K562 (cell line): ENCODE measurements around the gene UBE2K. TPM values are rescaled to one million over a fixed set of nuclear protein-coding genes. Genes with fewer than 3 reads are reported as not detected.

Experiments used
- CBFA2T2 ChIP-seq: fragments of 450-650 bp; conservative IDR thresholded peaks from 2 replicates; pipeline ENCODE4 v1.6.1; 2017; ENCODE audit warnings: mild to moderate bottlenecking
- EHMT2 ChIP-seq: fragments of 450-650 bp; IDR thresholded peaks from 2 replicates; pipeline ENCODE4 v1.6.1; 2018; ENCODE audit warnings: antibody characterized with exemption
- FOSL1 ChIP-seq: fragments of 200-800 bp; sonication (Bioruptor generic); conservative IDR thresholded peaks from 2 replicates; pipeline ENCODE4 v1.6.1; 2016; ENCODE audit warnings: missing genetic modification characterization, missing compliant biosample characterization
- GATAD2B ChIP-seq: fragments of 450-650 bp; IDR thresholded peaks from 2 replicates; pipeline ENCODE4 v1.6.1; 2017; ENCODE audit warnings: mild to moderate bottlenecking, borderline replicate concordance
- HMGN3 ChIP-seq: IDR thresholded peaks from 2 replicates; pipeline ENCODE4 v1.6.1; 2011; ENCODE audit warnings: borderline replicate concordance, low read depth, mild to moderate bottlenecking, mixed read lengths, low read length; ENCODE audit not compliant: insufficient read length; ENCODE audit errors: extremely low read depth
- KAT2B ChIP-seq: IDR thresholded peaks from one replicate; pipeline ENCODE4 v1.6.1; 2012; ENCODE audit warnings: low read depth, mild to moderate bottlenecking, control low read depth, inconsistent platforms, low read length, moderate library complexity
- KLF16 ChIP-seq: IDR thresholded peaks from 2 replicates; pipeline ENCODE4 v1.6.1; 2016; ENCODE audit warnings: antibody characterized with exemption
- MAZ ChIP-seq, 2 experiments: fragments of 450-650 bp in 1 of 2; sonication (generic) in 1 of 2; formaldehyde crosslinking; IDR thresholded peaks in 1 of 2; conservative IDR thresholded peaks in 1 of 2; 2 replicates each; pipeline versions ENCODE4 v1.4.0 to v1.5.0; 2020; ENCODE audit warnings: mild to moderate bottlenecking in 1 of 2, missing genetic modification reagents in 1 of 2
- POLR3A ChIP-seq: IDR thresholded peaks from 2 replicates; pipeline ENCODE4 v1.6.1; 2011; ENCODE audit warnings: borderline replicate concordance, mild to moderate bottlenecking, moderate library complexity; ENCODE audit not compliant: insufficient read length, insufficient read depth; ENCODE audit errors: extremely low read depth
- RBM17 ChIP-seq: fragments of 200-400 bp; formaldehyde crosslinking; IDR thresholded peaks from 2 replicates; pipeline ENCODE4 v1.6.1; 2017; ENCODE audit warnings: low read depth, mild to moderate bottlenecking, low read length, borderline replicate concordance
- SETDB1 ChIP-seq: IDR thresholded peaks from one replicate; pipeline ENCODE4 v1.6.1; 2012; ENCODE audit warnings: low read length, control low read depth, inconsistent platforms
- SMARCA4 ChIP-seq: fragments of 450-650 bp; IDR thresholded peaks from 2 replicates; pipeline ENCODE4 v1.6.1; 2016
- SMC3 ChIP-seq: conservative IDR thresholded peaks from 2 replicates; pipeline ENCODE4 v1.6.1; 2011; ENCODE audit warnings: low read depth, low read length, improper control_type of control experiment; ENCODE audit not compliant: insufficient read depth
- SREBF1 ChIP-seq: fragments of 150-350 bp; IDR thresholded peaks from 2 replicates; pipeline ENCODE4 v1.6.1; 2014; ENCODE audit warnings: antibody characterized with exemption, low read depth, low read length, borderline replicate concordance
- ZBTB7A ChIP-seq: IDR thresholded peaks from 2 replicates; pipeline ENCODE4 v1.6.1; 2011; ENCODE audit warnings: low read depth, mild to moderate bottlenecking, low read length, moderate library complexity, borderline replicate concordance; ENCODE audit not compliant: control insufficient read depth
- ZNF785 ChIP-seq: fragments of 250-450 bp; sonication (Bioruptor Pico); IDR thresholded peaks from 2 replicates; pipeline ENCODE4 v1.4.0; 2020; ENCODE audit warnings: mild to moderate bottlenecking
- polyA plus RNA-seq, 8 experiments: library from polyadenylated mRNA; depleted of rRNA in 4 of 8; stranded (reverse) in 5 of 8; unstranded in 3 of 8; fragments of >200 nt; fragmentation: Nextera tagmentation in 2 of 8; fragmentation: Illumina TruSeq in 1 of 8; extraction: Ambion mirVana in 2 of 8; extraction: Trizol in 1 of 8; gene quantifications; 2 replicates each; pipeline versions ENCODE4 v1.2.1 to v1.2.3, GENCODE V29; 2011 to 2014; ENCODE audit warnings: inconsistent platforms in 1 of 8, missing spikeins in 1 of 8
- total RNA-seq, 7 experiments: library from RNA; depleted of rRNA in 6 of 7; stranded (reverse); fragments of >200 nt in 6 of 7; fragmentation: Illumina TruSeq in 2 of 7; extraction: Trizol in 2 of 7; gene quantifications; 2 replicates each; pipeline versions ENCODE4 v1.2.1 to v1.2.3, GENCODE V29; 2011 to 2021; ENCODE audit warnings: low replicate concordance in 1 of 7
- TF ChIP-seq, protein P1 (sequence below), 2 experiments: fragments of 450-650 bp in 1 of 2; IDR thresholded peaks; 2 replicates each; pipeline ENCODE4 v1.6.1; 2011 to 2017; ENCODE audit warnings: low read depth in 2 of 2, antibody characterized with exemption in 1 of 2, borderline replicate concordance in 1 of 2, low read length in 1 of 2, mild to moderate bottlenecking in 1 of 2, mixed read lengths in 1 of 2; ENCODE audit not compliant: control insufficient read depth in 1 of 2
- TF ChIP-seq, protein P2 (sequence below): fragments of 450-650 bp; formaldehyde crosslinking; IDR thresholded peaks from 2 replicates; pipeline ENCODE4 v1.4.0; 2022; ENCODE audit warnings: missing genetic modification characterization
- TF ChIP-seq, protein P3 (sequence below): fragments of 200-800 bp; sonication (Bioruptor generic); IDR thresholded peaks from 2 replicates; pipeline ENCODE4 v1.6.1; 2017; ENCODE audit warnings: missing genetic modification characterization, missing compliant biosample characterization
- TF ChIP-seq, protein P4 (sequence below): sonication (generic); formaldehyde crosslinking; IDR thresholded peaks from 2 replicates; pipeline ENCODE4 v1.9.0; 2022; ENCODE audit warnings: mild to moderate bottlenecking, missing genetic modification reagents

UBE2K gene
- total and polyA plus RNA-seq, 9 of the 15 experiments (the other 6 are each of a cell fraction or from before 2014, with no cell fraction given), result 29.8 to 190 (median 62.6) TPM

DNA sequence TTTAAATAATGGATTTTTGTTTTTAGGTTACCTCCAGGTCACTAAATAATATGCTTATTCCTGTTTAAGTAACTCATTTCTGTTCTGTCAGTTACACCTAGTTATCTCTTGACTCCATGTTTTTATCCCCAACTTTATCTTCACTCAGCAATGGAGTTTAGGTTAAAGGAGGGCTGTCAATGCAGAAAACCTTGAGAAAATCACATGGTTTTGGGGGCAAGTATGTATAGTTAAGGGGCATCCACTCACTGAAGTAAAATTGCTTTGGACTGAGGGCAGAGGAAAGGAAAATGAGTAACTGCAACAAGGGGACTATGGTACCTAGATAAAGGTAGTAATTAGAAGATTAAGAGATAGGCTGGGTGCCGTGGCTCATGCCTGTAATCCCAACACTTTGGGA is 87.1 kb downstream of the UBE2K start (continued):
- TF ChIP-seq, protein P1, sequence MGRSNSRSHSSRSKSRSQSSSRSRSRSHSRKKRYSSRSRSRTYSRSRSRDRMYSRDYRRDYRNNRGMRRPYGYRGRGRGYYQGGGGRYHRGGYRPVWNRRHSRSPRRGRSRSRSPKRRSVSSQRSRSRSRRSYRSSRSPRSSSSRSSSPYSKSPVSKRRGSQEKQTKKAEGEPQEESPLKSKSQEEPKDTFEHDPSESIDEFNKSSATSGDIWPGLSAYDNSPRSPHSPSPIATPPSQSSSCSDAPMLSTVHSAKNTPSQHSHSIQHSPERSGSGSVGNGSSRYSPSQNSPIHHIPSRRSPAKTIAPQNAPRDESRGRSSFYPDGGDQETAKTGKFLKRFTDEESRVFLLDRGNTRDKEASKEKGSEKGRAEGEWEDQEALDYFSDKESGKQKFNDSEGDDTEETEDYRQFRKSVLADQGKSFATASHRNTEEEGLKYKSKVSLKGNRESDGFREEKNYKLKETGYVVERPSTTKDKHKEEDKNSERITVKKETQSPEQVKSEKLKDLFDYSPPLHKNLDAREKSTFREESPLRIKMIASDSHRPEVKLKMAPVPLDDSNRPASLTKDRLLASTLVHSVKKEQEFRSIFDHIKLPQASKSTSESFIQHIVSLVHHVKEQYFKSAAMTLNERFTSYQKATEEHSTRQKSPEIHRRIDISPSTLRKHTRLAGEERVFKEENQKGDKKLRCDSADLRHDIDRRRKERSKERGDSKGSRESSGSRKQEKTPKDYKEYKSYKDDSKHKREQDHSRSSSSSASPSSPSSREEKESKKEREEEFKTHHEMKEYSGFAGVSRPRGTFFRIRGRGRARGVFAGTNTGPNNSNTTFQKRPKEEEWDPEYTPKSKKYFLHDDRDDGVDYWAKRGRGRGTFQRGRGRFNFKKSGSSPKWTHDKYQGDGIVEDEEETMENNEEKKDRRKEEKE (IDR thresholded peaks at IDR 0.05; ENCODE audit: borderline replicate concordance in 1 of 2, control insufficient read depth in 1 of 2, low read depth in 2 of 2, low read length in 1 of 2), result no peak
- TF ChIP-seq KLF16 (no peak), FOSL1 (tag) (no peak), SREBF1 (no peak), GATAD2B (0 out of 2 replicates have a peak, but pooled peaks have one; percentile 47), EHMT2 (no peak), CBFA2T2 (peak; percentile 31; the same call in 1 of the 2 replicates), SMC3 (no peak), SETDB1 (no peak), ZBTB7A (no peak), SMARCA4 (0 out of 2 replicates have a peak, but pooled peaks have one; percentile 16), MAZ (CRISPR knock-in tag; conservative IDR thresholded peaks at IDR 0.05 in 1 of 2, IDR thresholded peaks at IDR 0.05 in 1 of 2) (no peak), ZNF785 (CRISPR knock-in tag) (no peak), RBM17 (no peak), POLR3A (no peak), KAT2B (no peak), HMGN3 (no peak)
- TF ChIP-seq, protein P2, sequence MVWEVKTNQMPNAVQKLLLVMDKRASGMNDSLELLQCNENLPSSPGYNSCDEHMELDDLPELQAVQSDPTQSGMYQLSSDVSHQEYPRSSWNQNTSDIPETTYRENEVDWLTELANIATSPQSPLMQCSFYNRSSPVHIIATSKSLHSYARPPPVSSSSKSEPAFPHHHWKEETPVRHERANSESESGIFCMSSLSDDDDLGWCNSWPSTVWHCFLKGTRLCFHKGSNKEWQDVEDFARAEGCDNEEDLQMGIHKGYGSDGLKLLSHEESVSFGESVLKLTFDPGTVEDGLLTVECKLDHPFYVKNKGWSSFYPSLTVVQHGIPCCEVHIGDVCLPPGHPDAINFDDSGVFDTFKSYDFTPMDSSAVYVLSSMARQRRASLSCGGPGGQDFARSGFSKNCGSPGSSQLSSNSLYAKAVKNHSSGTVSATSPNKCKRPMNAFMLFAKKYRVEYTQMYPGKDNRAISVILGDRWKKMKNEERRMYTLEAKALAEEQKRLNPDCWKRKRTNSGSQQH, result no peak
- TF ChIP-seq, protein P3, sequence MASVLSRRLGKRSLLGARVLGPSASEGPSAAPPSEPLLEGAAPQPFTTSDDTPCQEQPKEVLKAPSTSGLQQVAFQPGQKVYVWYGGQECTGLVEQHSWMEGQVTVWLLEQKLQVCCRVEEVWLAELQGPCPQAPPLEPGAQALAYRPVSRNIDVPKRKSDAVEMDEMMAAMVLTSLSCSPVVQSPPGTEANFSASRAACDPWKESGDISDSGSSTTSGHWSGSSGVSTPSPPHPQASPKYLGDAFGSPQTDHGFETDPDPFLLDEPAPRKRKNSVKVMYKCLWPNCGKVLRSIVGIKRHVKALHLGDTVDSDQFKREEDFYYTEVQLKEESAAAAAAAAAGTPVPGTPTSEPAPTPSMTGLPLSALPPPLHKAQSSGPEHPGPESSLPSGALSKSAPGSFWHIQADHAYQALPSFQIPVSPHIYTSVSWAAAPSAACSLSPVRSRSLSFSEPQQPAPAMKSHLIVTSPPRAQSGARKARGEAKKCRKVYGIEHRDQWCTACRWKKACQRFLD (CRISPR knock-in tag), result 0 out of 2 replicates have a peak, but pooled peaks have one; percentile 22
- TF ChIP-seq, protein P4, sequence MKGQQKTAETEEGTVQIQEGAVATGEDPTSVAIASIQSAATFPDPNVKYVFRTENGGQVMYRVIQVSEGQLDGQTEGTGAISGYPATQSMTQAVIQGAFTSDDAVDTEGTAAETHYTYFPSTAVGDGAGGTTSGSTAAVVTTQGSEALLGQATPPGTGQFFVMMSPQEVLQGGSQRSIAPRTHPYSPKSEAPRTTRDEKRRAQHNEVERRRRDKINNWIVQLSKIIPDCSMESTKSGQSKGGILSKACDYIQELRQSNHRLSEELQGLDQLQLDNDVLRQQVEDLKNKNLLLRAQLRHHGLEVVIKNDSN (CRISPR knock-in tag), result no peak
